HG03175 (cell line): ENCODE measurements around the gene ADAMTS2.

Experiments
- ATAC-seq: cut with Tn5 transposase; IDR thresholded peaks from one replicate; pipeline ENCODE4 v1.9.1; 2021; ENCODE audit warnings: mild to moderate bottlenecking, moderate library complexity; ENCODE audit not compliant: unreplicated experiment

ADAMTS2 gene

GRCh38 chr5:179237770-179238627 lies 107.3 kb downstream of the ADAMTS2 start:
- ATAC-seq = no peak

GRCh38 chr5:179235416-179236400 lies 109.6 kb downstream of the ADAMTS2 start:
- ATAC-seq = no peak

GRCh38 chr5:179234563-179235135 lies 110.6 kb downstream of the ADAMTS2 start:
- ATAC-seq = no peak

- no peak for ATAC-seq
Observed at GRCh38 chr5:179233909-179234562, 111.2 kb downstream of the ADAMTS2 start.

- no peak for ATAC-seq
Observed at GRCh38 chr5:179232091-179232735, 113.0 kb downstream of the ADAMTS2 start.

GRCh38 chr5:179231309-179231708 lies 114.0 kb downstream of the ADAMTS2 start:
- no peak for ATAC-seq

- no peak for ATAC-seq
Observed at GRCh38 chr5:179230061-179230461, 115.2 kb downstream of the ADAMTS2 start.

GRCh38 chr5:179229331-179229831 lies 115.9 kb downstream of the ADAMTS2 start:
- no peak for ATAC-seq

- no peak for ATAC-seq
Observed at GRCh38 chr5:179228341-179229121, 116.7 kb downstream of the ADAMTS2 start.

- no peak for ATAC-seq
Observed at GRCh38 chr5:179227580-179228311, 117.5 kb downstream of the ADAMTS2 start.

- no peak for ATAC-seq
Observed at GRCh38 chr5:179227229-179227579, 118.1 kb downstream of the ADAMTS2 start.

- ATAC-seq = no peak
Observed at GRCh38 chr5:179226696-179227095, 118.6 kb downstream of the ADAMTS2 start.

GRCh38 chr5:179225387-179225786 lies 119.9 kb downstream of the ADAMTS2 start:
- no peak for ATAC-seq

GRCh38 chr5:179224741-179225140 lies 120.5 kb downstream of the ADAMTS2 start:
- ATAC-seq = no peak

GRCh38 chr5:179223961-179224360 lies 121.3 kb downstream of the ADAMTS2 start:
- ATAC-seq = no peak

- no peak for ATAC-seq
Observed at GRCh38 chr5:179223528-179223927, 121.7 kb downstream of the ADAMTS2 start.

GRCh38 chr5:179222246-179223017 lies 122.8 kb downstream of the ADAMTS2 start:
- ATAC-seq = no peak

GRCh38 chr5:179221877-179222220 lies 123.4 kb downstream of the ADAMTS2 start:
- ATAC-seq = no peak
